Psoas muscle (tissue), 8 donors: ENCODE data around the gene KLHL2. TPM values are rescaled to one million over a fixed set of nuclear protein-coding genes. Genes with fewer than 3 reads are reported as not detected.
A peak's percentile ranks its signal among the peaks of the same experiment; 100 is the strongest.

Experiments
- ATAC-seq, 4 donors: fragments of 200-7000 bp; cut with Tn5 transposase; one replicate each; pipeline ENCODE4 v1.9.1; 2020; ENCODE audit warnings: moderate library complexity in 3 of 4, mild to moderate bottlenecking in 2 of 4
- DNase-seq, 2 donors: peaks; one replicate each; pipeline ENCODE4 v3.0.0-alpha.2; 2020
- H3K27ac ChIP-seq: fragments of 200-600 bp; one replicate; pipeline ENCODE4 v1.8.0; 2022
- H3K27me3 ChIP-seq, 3 donors: fragments of 200-600 bp in 1 of 3; one replicate each; pipeline versions ENCODE4 v1.6.1 to v1.8.0; 2013 to 2022; ENCODE audit warnings: low read length in 2 of 3, mild to moderate bottlenecking in 2 of 3, moderate library complexity in 1 of 3; ENCODE audit not compliant: insufficient read depth in 3 of 3
- H3K36me3 ChIP-seq, 2 donors: fragments of 200-600 bp in 1 of 2; one replicate each; pipeline versions ENCODE4 v1.6.1 to v1.8.0; 2013 to 2022; ENCODE audit warnings: low read depth in 1 of 2, mild to moderate bottlenecking in 1 of 2, moderate library complexity in 1 of 2; ENCODE audit not compliant: insufficient read depth in 1 of 2
- H3K4me1 ChIP-seq: fragments of 200-600 bp; one replicate; pipeline ENCODE4 v1.8.0; 2022
- H3K4me3 ChIP-seq: fragments of 200-600 bp; one replicate; pipeline ENCODE4 v1.8.0; 2022; ENCODE audit warnings: mild to moderate bottlenecking
- H3K9me3 ChIP-seq: fragments of 200-600 bp; one replicate; pipeline ENCODE4 v1.8.0; 2022
- WGBS, 3 donors: extraction: QIAGEN DNeasy Blood & Tissue Kit; methylation state at CpG; one replicate each; pipeline versions ENCODE4 v1.1.6 to v1.1.7; 2013; 5-methylcytosine and 5-hydroxymethylcytosine counted together
- intact Hi-C, 2 donors: fragments of 100-400 bp; cut with DNase I; formaldehyde crosslinking; loops; one replicate each; pipeline versions ENCODE4 v1.11.0 to v1.14.2; 2022
- polyA plus RNA-seq, 3 donors: library from polyadenylated mRNA; stranded (reverse); fragments of 200-250 nt; gene quantifications; one replicate each; pipeline ENCODE4 v1.2.3, GENCODE V29; 2013
- total RNA-seq, 4 donors: library from RNA; stranded (reverse); fragmentation: NEBNext Ultra II Directional in 2 of 4; extraction: Animal tissue kit (Norgen Biotek cat#: 25700) in 2 of 4; gene quantifications; one replicate each; pipeline versions ENCODE4 v1.2.1 to v1.2.4, GENCODE V29; 2021 to 2023
- TF ChIP-seq, protein P1 (sequence below): fragments of 200-600 bp; IDR thresholded peaks from one replicate; pipeline ENCODE4 v1.8.0; 2022; ENCODE audit warnings: antibody characterized with exemption
- donor health status: healthy with polysubstance abuse.
- donor health status: DM: no; HTN: no; CAD: no; lungs with moderate emphysema.
- donor health status: Bipolar disorder and iron deficiency.
- donor health status: healthy.
- donor health status: DM: yes; HTN: yes; CAD: no.
- donor health status: DM: no; HTN: no; CAD: no.
- donor health status: DM: no; HTN: no; CAD: no.
- donor health status: DM: yes; HTN: yes; CAD: no.

Gene KLHL2
- total and polyA plus RNA-seq, 7 donors, result 3.1 to 7.8 (median 4.5) TPM

DNA sequence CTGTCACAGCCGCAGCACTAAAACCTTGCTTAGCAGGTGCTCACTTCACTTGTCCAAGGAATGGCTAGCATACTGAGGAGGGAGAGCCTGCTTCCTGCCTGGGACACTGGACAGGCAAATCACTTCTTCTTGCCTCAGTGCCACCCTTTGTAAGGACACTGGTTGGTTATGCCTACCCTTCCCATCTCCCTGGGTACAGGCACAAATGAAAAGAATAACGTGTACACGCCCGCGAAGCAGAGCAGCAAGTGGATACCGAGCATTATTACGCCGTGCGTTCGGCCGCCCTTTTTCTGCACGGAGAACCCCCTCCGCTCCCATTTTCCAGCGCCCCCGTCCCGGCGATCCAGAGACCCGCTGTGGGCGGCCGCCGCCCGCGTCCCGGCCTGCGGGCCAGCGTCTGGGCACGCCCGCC is 338 bp upstream of the KLHL2 start:
- no peak for DNase-seq

DNA sequence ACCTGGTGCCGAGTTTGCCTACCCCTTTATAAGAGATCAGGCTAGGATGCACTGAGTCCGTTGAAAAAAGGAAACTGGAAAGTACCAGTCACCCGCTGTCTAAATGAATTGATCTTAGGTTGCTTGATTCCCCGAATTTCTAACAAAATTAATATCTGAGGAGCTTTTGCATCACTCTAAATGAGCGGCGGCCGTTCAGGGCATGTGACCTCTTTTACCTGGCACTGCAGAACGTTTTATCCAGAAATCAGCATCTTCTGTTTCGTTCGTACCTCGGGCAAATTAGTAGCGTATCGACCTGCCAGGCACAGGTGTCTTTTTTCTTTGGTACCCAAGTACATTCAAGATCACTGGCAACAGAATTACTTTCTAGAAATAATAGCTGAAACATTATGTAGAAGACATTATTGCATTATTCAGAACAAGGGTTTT is 876 bp downstream of the KLHL2 start:
- peaks cover 5% of the 10 kb centered on the region for H3K4me1 ChIP-seq
- intact Hi-C loops, result loop anchor here in 1 of 2 donors (10.0 kb wide), 1 partner anchor 117 kb away; the partner anchor contains the start of gene MSMO1
- no peaks in the 10 kb centered on the region for H3K36me3 ChIP-seq
- no peak for DNase-seq
- H3K4me3 ChIP-seq, result peak overlapping the region; percentile 78
- no peaks in the 10 kb centered on the region for H3K9me3 ChIP-seq
- WGBS, 3 donors, result 4 to 7% (median 7%) methylated on average over 13 of the region's 13 CpGs
- H3K27me3 ChIP-seq, result peaks cover 0 to 11% (median 0%) of the 10 kb centered on the region in 3 donors
- H3K27ac ChIP-seq, result no peak overlapping the region
- TF ChIP-seq, protein P1, sequence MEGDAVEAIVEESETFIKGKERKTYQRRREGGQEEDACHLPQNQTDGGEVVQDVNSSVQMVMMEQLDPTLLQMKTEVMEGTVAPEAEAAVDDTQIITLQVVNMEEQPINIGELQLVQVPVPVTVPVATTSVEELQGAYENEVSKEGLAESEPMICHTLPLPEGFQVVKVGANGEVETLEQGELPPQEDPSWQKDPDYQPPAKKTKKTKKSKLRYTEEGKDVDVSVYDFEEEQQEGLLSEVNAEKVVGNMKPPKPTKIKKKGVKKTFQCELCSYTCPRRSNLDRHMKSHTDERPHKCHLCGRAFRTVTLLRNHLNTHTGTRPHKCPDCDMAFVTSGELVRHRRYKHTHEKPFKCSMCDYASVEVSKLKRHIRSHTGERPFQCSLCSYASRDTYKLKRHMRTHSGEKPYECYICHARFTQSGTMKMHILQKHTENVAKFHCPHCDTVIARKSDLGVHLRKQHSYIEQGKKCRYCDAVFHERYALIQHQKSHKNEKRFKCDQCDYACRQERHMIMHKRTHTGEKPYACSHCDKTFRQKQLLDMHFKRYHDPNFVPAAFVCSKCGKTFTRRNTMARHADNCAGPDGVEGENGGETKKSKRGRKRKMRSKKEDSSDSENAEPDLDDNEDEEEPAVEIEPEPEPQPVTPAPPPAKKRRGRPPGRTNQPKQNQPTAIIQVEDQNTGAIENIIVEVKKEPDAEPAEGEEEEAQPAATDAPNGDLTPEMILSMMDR, result no peak
- ATAC-seq, result no peak

More for the DNA sequence above, 338 bp upstream of the KLHL2 start:
- intact Hi-C loops, result loop anchor here (2.0 to 10.0 kb wide), 2 partner anchors 118 to 120 kb away; partner anchors contain the start of gene MSMO1 (in 2 of the 2)
- peaks cover 0 to 11% (median 0%) of the 10 kb centered on the region in 3 donors for H3K27me3 ChIP-seq
- ATAC-seq, result peak in 3 of 4 donors; percentile 21 to 30 (median 22)
- H3K36me3 ChIP-seq, result no peaks in the 10 kb centered on the region
- H3K4me1 ChIP-seq, result peaks cover 5% of the 10 kb centered on the region
- TF ChIP-seq, protein P1, result no peak
- WGBS, 3 donors, result 0 to 2% (median 1%) methylated on average over 21 to 28 of the region's 28 CpGs
- H3K9me3 ChIP-seq, result no peaks in the 10 kb centered on the region
- H3K27ac ChIP-seq, result peak overlapping the region; percentile 65
- H3K4me3 ChIP-seq, result peak overlapping the region; percentile 78

DNA sequence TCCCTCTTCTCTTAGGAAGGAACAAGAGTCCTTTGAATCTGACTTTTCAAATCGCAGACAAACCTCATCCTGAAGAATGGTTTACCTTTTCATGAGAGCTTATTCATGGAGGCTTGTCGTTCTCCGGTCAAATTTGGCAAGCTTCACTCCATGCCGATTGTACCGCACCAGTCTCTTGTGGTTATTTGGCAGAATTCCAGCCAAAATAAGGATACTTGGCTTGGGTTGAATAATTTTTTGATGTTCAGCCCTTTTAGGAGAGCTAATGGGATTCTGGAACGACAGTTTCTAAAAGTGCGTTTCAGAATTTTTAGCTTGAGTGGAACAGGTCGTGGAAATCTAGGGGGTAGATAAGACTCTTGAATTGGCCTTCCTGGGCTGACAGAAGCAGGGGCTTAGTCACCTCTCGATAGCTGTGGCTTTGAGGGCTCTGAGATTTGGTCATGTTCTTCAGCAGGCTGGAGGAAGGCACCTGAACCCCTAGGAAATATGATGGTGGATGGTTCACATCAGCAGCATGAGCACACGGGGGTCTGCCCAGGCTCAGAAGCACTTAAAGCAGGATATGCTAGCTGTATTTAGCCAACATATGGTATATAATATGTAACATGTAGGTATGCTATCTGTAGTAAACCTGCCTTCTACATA is 1.5 kb downstream of the KLHL2 start:
- WGBS, 3 donors, result 32 to 41% (median 34%) methylated on average over 10 of the region's 10 CpGs
- Histone ChIP-seq H3K36me3 (no peaks in the 10 kb centered on the region), H3K4me1 (peaks cover 5% of the 10 kb centered on the region), H3K4me3 (peak overlapping the region; percentile 78), H3K27me3 (peaks cover 0 to 11% (median 0%) of the 10 kb centered on the region in 3 donors), H3K9me3 (no peaks in the 10 kb centered on the region), H3K27ac (no peak overlapping the region)
- TF ChIP-seq, protein P1, result no peak
- DNase-seq (no peak), ATAC-seq (no peak)
- intact Hi-C loops, result loop anchor here in 1 of 2 donors (10.0 kb wide), 1 partner anchor 116 kb away; the partner anchor contains the start of gene MSMO1

DNA sequence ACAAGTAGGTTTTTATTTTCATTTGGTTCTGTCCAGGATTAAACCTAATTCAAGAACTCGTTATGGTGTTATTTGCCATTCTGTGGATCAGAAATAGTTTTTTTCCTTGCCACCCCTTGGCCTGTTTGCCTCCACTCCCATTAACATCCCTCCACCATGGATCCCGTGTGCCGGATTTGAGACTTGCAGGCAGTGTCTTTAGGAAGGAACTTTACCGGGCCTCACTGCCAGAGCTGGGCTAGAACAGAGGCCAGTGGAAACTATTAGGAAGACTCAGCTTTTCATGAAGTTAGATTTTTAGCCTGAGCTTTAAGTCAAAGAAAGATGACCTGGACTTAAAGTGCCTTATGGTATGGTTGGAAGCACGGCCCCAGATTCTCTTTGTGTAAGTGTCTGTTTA is 2.4 kb downstream of the KLHL2 start:
- peaks cover 5% of the 10 kb centered on the region for H3K4me1 ChIP-seq

More for the DNA sequence above, 2.4 kb downstream of the KLHL2 start:
- TF ChIP-seq, protein P1, result no peak
- ATAC-seq, result no peak
- 77 to 93% (median 80%) methylated on average over 5 of the region's 5 CpGs for WGBS, 3 donors
- Histone ChIP-seq H3K27ac (no peak overlapping the region), H3K27me3 (peaks cover 0 to 11% (median 0%) of the 10 kb centered on the region in 3 donors), H3K36me3 (no peaks in the 10 kb centered on the region), H3K9me3 (no peaks in the 10 kb centered on the region), H3K4me3 (no peak overlapping the region)
- DNase-seq, result no peak
- intact Hi-C loops, result loop anchor here in 1 of 2 donors (10.0 kb wide), 1 partner anchor 115 kb away; the partner anchor contains the start of gene MSMO1
